ENCODE results near the gene PTK6.

The PTK6 gene

GRCh38 chr20:63568986-63569949 is 32.1 kb upstream of the PTK6 start:
- DNase-seq, result no peak

- peak in 1 of 5 experiments; percentile 27 for DNase-seq
Observed at GRCh38 chr20:63568170-63568981, 31.2 kb upstream of the PTK6 start.

DNA sequence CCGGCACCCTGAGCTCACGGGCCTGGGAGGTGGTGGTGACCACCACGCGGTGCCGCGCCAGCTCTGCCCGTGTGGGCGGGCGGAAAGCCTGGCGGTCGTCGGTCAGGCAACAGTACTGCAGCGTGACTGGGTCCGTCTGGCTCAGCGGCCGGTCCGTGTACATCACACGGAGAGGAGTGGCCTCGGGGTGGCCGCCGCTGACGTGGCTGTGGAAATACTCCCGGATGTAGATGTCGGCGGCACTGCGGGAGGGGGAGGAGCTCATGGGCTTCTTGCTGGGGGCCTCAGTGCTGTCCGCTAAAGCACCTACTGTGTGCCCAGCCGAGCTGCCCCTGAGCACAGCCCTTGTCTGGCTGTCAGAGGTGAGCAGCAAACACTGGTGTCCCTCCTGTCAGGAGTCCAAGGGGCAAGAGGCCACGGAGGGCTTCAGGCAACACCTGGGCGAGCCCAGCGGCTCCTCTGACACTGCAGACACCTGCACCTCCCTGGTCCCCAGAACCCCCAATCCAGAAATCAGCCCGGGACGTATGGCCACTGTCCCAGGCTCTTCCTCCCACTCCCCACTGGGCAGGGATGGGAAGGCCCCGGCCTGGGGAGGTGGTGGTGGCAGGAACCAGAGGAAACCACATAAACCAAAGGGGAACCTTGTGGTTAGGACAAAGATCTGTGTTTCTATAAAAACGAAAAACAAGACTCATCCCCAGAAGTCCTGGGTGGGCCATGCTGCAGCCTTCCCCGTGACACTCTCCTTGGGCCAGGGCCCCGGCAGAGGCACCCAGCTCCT is 30.4 kb upstream of the PTK6 start:
- DNase-seq, result peak in 3 of 5 experiments; percentile 21 to 82 (median 52)

- DNase-seq, result no peak
Observed at GRCh38 chr20:63567136-63567385, 29.9 kb upstream of the PTK6 start.

- DNase-seq, result no peak
Observed at GRCh38 chr20:63566395-63567135, 29.4 kb upstream of the PTK6 start.

- DNase-seq, result no peak
Observed at GRCh38 chr20:63565699-63566335, 28.6 kb upstream of the PTK6 start.

DNA sequence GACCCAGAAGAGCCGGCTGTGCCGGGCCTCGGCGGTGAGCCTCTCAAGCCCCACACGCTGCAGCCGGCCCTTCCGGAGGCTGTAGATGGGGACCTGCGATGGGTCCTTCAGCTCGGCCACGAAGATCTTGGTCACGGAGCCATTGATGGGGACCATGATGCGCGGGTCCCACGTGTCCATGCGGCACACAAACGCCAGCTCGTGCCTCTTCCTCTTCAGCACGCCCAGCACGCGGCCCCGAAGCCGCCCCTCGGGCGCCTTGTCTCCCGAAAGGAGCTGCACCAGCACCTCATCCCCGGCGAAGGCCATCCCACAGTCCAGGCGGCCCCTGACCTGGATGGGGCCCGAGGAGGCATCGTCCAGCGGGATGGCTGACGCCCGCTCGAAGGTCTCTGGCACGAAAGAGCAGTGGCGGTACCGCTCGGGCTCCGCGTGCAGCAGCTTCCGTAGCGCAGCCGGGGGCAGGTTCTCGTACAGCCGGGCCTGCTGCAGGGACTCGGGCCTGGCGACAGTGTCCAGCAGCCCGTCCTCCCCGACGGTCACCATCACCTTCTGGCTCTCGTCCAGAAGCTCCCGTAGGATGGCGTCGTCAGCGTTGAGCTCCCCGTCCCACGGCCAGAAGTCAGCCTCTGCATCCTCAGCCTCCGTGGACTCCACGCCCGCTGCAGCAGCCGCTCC is 28.0 kb upstream of the PTK6 start:
- no peak for DNase-seq

DNA sequence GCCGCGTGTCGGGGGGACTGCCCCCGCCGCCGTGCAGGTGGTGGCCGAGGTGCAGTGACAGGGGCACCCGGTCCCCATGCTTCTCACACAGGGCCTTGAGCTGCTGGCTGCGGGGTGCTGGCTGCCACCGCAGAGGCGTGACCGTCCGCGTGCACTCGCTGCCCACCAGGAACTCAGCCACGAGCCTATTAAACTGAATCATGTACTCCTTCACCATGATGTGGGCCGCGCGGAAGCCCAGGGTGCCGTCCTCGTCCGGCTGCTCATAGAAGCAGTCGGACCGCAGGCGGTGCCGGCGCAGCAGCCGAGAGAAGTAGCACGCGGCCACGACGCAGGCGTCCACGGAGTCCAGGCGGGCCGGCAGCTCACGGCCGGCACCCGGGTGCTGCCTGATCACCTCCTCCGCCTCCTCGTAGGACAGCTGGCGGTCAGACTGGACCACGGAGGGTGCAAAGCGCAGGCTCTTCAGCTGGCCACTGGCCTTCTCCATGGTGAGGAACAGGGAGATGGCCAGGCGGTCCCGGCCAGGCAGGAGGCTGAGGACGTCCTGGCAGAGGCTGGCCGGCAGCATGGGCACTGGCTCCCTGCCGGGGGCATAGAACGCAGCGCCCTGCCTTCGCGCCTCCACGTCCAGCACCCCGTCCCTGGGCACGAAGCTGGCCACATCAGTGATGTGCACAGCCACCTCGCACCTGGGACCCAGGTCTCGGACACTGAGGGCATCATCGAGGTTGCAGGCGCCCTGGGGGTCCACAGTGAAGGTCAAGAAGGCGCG is 27.0 kb upstream of the PTK6 start:
- DNase-seq, result no peak

DNA sequence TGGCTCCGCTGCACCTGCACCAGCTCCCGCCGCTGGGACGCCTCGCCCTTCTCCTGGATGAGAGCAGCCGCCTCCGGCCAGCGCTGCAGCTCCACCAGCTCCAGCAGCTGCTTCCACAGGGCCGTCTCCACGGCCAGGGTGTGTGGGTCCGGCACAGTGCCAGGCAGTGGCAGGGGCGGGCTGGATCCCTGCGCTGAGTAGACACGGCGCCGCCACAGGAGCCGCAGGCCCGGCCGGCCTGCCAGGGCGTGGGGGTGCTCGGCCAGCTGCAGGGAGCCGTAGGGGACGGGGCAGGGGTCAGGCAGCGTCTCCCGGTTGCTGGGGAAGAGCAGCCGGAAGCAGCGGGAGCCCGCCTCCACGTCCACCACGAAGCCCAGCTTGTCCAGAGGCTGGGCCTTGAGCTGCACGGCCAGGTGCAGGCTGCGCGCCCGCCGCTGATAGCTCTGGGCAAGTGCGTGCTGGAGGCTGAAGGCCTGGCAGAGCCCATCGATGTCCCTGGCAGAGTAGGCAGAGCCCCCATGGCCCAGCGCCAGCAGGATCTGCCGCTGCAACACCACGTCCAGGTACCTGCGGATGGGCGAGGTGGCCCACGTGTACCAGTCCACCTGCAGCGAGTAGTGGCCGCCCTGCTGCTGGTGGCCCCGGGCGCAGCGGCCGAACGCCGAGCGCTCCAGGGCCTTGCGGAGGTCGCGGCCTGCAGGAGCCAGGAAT is 26.2 kb upstream of the PTK6 start:
- no peak for DNase-seq

- no peak for DNase-seq
Observed at GRCh38 chr20:63562461-63563224, 25.5 kb upstream of the PTK6 start.

DNA sequence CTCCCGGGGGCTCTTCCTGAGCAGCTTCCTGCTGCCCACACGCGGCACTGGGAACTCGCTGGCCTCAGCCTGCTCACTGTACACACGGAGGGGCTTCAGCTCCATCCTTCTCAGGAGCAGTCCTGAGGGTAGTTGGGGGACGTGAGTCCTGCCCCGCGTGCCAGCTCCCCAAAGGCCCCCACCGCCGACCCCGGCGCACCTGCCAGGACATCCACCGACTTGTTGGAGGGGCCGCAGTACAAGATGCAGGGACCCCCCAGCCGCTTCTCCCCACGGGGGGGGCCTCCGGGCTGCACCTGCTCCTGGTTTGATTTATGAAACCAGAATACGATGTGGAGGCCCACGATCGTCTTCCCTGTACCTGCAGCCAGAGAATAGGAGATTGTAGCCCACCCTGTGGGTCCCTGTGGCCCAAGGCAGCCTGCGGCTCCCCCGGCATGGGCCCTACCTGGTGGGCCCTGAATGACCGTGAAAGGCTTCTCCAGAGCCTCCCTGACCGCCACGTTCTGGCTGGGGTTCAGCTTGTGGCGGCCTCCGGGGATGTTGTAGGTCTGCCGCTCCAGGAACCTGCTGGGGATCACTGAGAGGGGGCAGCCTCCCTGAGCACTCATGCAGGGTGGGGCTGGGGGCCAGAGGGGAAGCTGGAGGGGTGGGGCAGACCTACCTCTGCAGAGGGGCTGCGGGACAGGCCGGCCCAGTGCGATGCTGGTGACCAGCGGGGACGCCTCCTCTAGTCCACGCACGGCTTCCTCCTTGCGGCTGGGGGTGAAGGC is 24.6 kb upstream of the PTK6 start:
- no peak for DNase-seq

- no peak for DNase-seq
Observed at GRCh38 chr20:63560856-63561609, 23.9 kb upstream of the PTK6 start.

DNA sequence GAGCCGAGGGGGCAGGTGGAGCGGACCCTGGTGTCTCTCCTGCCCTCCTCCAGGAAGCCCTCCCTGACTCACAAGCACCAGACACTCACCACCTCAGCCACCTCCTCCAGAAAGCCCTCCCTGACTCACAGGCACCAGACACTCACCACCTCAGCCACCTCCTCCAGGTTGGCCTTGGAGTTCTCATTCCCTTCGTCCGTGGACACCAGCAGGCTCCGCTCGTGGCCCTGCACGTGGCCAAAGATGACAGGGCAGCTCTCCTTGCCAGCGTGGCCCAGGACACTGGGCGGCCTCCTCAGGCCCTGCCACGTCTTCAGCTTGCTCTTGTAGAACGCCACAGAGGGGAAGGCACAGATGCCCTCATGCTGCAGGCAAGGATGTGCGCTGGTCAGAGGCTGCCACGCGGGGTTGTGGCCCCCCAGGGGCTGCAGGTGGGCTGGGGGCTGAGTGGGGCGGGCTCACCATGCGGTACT is 23.2 kb upstream of the PTK6 start:
- DNase-seq, result no peak

DNA sequence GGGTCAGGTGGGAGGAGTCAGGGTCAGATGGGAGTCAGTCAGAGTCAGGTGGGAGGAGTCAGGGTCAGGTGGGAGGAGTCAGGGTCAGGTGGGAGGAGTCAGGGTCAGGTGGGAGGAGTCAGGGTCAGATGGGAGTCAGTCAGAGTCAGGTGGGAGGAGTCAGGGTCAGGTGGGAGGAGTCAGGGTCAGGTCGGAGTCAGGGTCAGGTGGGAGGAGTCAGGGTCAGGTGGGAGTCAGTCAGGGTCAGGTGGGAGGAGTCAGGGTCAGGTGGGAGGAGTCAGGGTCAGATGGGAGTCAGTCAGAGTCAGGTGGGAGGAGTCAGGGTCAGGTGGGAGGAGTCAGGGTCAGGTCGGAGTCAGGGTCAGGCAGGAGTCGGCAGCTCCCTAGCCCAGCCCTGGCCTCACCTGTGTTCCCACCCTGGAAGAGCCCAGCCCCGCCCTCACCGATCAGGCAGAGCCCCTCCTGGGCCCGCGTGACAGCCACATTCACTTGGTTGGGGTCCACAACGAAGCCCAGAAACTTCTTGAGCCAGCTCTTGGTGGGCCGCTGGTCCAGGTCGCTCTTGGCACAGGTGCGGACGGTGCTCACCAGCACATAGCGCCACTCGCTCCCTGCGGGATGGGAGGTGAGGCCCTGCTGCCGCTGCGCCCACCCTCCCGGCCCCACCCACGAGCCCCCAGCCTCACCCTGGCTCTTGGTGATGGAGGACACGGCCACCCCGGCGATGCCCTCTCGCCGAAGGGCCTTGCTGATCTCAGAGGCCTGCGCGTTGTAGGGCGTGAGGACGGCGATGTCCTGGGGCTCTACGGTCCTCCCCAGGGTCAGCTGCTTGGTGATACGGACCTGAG is 22.5 kb upstream of the PTK6 start:
- DNase-seq, result peak in 1 of 5 experiments; percentile 51

GRCh38 chr20:63558804-63559484 is 21.8 kb upstream of the PTK6 start:
- DNase-seq, result no peak

- no peak for DNase-seq
Observed at GRCh38 chr20:63557481-63557891, 20.3 kb upstream of the PTK6 start.
